DMS79 treated with DMSO at 0.1 percent for 48 hours (cell line): ENCODE results near the gene HPCA.

Experiments
- DNase-seq: peaks from one replicate; lab custom pipeline; 2025; lab: John Stamatoyannopoulos, UW

The HPCA gene

DNA sequence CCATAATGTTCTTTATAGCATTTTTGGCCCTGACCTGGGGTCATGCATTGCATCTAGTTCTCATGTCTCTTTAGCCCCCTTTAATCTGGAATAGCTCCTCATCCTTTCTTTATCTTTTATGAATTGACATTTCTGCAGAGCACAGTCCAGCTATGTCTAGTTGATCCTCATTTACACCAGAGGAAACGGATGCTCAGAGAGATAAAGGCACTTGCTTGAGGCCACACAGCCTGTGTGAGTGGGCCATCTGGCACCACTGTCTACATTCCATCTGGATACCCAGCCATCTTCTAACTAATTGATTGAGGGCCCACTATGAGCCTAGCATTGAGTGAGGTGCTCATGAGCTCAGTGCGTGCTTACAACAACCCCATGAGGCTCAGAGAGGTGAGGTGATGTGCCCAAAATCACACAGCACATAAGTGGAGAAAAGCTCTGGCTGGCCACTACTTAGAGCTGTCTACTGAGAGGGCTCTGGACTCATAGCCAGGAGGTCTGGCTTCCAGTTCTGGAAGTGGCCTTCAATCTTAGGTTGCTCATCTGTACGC is 3.5 kb downstream of the HPCA start:
- DNase-seq = no peak

DNA sequence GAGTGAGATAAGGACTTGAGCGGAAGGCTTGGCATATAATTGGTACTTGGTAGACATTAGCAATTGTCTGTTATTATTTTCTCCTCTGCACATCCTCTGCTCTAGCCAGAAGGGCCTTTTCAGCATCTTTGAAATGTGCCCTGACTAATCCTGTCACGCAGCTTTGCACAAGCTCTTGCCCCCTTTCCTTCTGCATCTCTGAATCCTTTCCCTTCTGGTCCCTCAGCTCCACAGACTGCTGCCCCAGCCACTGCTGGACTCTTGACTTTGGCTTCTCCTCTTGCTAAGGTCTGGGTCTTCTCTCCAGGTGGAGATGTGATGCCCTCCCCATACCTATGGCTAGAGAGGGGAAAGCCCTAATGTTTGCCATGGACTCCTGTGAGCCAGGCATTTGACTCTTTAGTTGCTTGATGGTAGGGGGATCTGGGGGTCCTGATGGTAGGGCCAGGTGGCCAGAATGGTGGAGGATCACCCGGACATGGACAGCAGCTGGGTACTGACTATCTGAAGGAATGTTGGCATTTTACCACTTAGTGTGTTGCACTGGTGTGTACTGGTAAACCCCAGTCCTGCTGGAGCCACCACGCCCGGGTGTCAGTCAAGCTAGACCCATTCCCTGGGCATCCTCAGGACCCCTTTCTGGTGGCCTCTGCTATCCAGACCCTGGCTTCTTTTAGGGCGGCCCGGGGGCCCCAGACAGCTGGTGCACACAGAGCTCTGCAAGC is 4.4 kb downstream of the HPCA start:
- DNase-seq = no peak

DNA sequence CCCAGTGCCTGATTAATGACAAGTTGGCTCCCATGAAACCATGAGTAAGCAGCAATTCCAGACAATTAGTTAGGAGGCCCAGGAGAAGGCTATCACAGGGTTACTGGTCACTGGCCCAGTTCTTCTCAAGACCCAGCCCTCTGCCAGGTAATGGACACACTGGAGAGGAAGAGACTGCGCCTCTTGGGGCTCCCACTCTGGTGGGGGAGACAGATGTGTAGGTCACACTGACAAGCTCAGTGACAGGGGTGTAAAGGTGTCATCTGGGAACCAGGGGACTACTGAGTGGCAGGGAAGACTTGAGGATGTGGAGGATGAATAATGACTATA is 4.9 kb downstream of the HPCA start:
- no peak for DNase-seq

DNA sequence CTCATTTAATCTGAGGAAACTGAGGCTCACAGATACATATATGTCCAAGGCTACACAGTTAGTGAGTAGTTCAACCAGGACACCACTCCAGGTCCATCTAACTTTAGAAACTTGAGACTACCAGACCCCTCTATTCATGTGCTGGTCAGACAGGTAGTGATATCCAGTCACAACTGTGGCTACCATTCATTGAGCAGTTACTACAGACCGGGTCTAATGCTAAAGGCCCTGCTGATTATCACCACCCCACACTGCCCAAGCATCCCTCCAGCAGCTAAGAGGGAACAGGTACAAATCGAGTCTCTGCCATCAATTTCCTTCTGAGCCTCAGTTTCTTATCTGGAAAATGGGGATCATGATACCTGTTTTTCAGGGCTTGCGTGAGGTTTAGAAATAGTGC is 5.3 kb downstream of the HPCA start:
- no peak for DNase-seq

GRCh38 chr1:32892368-32893197 is 6.3 kb downstream of the HPCA start:
- DNase-seq = peak; percentile 76

DNA sequence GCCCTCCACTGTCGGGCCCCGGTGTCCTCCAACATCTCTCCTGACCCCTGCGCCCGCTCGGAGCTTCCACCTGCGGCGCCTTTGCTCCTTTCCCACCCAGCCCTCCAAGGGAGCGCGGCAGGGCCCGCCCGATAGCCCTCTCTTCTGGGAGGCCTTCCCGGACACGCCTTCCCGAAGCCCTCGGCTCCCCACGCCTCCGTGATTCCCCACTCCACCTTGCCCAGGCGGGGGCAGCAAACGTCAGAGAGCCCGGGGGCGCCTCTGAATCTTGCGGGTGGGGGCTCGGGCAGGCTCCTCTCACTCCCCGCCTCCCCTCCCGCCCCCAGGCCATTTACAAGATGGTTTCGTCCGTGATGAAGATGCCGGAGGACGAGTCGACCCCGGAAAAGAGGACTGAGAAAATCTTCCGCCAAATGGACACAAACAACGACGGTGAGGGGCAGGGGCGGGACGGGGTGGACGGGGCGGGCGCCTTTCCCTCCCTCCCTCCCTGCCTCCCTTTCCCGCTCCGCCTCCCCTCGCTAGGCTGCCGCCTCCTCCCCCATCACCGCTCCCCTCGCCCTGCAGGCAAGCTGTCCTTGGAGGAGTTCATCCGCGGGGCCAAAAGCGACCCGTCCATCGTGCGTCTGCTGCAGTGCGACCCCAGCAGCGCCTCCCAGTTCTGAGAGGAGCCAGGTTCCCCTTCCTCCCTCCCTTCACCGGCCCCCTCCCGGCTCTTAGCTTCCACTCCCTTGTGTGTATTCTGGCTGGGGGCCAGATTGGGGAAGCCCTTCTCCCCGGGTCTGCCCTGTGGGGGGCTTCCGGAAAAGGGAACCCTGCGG is 7.1 kb downstream of the HPCA start:
- DNase-seq = peak; percentile 76

DNA sequence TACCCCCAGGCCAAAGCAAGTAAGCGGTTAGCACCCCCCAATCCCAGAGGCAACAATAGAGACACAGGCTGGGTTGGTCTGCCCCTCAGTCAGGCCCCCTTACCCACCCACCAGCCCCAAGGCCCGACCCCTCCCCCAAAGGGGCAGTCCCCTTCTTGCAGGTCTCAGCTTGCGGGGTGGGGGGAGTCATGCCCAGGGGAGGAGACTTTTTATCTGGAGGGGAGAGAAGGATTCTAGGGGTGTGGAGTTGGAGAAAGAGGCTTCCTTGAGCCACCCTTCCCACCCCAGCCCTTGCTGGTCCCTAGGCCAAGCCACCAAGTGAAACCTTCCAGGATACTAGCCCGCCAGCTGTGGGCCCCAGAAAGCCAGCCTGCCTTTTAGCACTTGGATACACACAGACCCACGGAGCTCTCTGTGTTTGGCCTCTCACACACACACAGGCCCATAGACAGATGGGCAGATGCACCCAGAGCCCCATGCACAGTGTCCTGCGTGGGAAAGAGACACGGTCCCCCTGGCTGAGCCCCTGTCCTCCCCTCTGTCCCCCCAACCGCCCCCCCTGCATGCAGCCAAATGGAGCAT is 7.8 kb downstream of the HPCA start:
- peak; percentile 53 for DNase-seq

GRCh38 chr1:32894681-32895080 is 8.4 kb downstream of the HPCA start:
- no peak for DNase-seq

DNA sequence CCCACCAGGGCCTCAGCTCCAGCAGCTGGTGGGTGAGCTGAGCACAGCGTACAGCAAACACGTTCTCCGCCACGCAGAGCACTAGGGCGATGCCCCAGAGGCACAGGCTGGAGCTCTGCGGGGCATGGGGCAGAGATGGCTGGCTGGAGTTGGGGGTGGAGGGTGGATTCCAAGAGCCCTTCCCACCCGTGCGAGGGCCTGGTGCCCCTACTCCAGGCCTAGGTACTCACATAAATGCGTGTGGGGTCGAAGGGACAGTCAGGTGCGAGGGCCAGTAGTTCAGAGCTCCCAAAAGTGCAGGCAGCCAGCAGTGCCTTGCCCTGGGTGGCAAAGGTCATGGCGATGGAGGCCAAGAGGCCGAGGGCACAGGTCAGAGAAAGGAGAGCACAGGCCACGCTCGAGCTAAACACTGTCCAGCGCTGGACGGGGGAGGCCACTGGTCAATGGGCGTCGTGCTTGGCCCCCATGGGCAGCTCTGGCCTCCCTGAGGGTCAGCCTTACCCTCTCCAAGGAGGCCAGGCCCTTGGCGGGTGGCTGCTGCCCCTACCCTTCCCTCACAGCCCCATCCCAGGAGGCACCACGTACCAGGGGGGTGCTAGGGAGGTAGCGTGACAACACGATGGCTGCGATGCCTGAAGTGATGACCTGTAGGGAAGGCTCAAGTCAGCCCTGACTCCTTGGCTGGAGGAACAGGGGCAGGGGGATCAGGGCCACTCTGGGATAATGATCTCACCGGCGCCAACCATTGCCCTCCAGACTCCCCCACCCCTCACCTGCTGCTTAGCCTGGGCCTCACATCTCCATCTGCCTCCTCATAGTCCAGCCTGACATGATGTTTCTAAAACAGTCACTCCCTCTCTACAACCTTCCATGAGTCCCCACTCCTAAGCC is 9.3 kb downstream of the HPCA start:
- no peak for DNase-seq

GRCh38 chr1:32896451-32896850 is 10.2 kb downstream of the HPCA start:
- DNase-seq = no peak

DNA sequence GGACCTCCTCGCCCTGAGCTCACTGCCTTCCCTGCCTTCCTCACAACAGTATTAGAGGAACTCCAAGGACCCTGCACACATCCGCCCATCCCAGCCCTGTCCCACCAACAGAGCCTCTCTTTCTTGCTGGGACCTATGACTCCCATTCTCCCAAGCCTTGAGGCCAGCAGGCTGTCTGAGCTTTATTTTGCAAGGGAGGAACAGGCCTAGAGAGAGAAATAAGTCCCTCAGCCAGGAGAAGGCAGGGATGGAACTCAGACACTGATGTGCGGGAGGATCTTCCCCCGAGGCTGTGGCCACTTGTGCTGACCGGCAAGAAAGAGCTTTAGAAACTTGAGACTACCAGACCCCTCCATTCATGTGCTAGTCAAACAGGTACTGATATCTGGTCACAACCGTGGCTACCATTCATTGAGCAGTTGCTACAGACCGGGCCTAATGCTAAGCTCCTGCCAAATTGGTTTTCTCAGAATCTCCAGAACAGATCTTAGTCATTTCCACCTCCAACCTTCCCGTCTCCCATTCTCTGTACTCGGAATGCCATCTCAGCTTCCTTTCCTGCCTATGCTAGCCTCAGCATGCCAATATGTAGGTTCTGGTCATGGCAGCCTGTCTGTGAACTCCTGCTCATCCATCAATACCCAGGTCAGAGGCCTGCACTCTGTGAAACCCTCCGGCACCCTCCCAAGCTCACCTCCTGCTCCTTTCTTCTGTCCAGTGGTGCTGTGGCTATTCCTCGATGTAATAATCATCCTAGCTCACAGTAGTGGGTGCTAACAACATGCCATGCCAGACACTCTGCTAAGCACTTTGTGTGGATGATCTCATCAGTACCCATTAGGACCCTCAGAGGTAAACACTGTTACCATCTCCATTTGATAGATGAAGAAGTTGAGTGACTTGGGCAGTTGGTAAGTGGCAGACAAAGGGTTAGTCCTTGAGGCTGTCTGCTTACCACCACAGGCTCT is 11.1 kb downstream of the HPCA start:
- DNase-seq = no peak

DNA sequence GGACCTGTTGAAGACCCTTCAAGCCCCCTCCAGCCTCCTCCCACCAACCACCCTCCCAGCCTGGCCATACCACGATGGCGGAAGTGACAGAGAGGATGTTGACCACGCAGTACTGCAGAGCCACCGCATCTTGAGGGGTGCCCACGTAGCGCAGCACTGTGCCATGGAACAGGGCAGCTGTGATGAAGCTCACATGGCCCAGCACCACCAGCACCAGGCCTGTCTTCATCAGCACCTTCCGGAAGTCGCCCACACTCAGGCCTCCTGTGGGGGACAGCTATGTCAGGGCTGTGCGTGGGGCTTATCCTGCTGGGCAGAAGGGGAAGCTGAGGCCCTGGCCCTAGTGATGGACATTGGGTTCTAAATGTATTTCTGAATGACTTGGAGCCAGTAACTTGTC is 11.8 kb downstream of the HPCA start:
- DNase-seq = no peak

- no peak for DNase-seq
Measured at GRCh38 chr1:32898958-32899357, 12.7 kb downstream of the HPCA start.

DNA sequence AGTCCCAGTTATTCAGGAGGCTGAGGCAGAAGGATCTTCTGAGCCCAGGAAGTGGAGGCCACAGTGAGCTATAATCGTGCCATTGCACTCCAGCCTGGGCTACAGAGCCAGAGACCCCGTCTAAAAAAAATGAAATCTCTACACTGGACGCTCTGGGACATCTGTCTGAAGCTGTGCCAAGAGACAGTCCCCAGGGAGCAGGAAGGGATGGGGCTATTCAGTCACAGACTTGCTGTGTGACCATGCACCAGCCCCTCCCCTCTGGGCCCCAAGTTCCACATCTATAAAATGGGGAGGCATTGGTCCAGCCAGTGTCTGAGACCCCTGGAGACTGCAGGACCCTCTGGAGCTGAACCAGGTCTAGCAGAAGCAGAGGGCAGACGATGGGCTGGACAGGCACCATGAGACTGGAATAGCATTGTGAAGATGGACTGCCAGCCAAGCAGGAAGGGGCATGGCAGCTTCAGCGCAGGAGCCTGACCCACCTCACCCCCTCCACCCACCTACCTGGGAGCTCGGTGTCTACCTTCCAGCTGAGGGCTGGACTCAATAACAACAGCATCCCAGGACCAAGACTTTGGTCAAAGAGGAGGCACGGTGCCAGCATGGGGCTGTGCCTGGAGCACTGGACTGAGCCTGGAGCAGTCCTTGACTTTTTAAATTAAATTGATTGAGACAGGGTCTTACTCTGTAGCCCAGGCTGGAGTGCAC is 13.4 kb downstream of the HPCA start:
- DNase-seq = no peak

DNA sequence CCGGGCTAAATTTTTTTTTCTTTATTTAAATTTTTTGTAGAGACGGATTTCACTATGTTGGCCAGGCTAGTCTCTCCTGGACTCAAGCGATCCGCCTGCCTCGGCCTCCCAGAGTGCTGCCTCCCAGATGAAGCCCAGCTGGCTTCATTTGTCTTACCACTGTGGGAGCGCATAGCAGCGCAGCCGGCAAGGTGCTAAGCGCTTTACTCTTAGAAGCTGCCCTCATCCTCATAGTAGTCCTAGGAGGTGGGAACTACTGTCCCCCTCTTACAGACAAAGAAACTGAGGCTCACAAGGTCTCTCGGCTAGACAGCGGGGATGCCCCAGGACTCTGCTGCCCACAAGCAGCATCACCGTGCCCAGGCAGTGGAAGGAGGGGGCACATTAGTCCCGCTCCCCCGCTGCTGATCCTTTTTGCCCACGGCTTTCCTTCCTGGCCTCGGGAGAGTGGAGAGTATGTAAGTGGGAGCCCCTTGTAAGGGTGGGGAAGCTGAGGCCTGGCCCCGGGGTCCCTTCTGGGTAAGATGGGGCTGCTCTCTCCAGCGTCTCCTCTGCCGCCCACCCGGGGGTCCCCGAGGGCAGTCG is 14.2 kb downstream of the HPCA start:
- DNase-seq = no peak

DNA sequence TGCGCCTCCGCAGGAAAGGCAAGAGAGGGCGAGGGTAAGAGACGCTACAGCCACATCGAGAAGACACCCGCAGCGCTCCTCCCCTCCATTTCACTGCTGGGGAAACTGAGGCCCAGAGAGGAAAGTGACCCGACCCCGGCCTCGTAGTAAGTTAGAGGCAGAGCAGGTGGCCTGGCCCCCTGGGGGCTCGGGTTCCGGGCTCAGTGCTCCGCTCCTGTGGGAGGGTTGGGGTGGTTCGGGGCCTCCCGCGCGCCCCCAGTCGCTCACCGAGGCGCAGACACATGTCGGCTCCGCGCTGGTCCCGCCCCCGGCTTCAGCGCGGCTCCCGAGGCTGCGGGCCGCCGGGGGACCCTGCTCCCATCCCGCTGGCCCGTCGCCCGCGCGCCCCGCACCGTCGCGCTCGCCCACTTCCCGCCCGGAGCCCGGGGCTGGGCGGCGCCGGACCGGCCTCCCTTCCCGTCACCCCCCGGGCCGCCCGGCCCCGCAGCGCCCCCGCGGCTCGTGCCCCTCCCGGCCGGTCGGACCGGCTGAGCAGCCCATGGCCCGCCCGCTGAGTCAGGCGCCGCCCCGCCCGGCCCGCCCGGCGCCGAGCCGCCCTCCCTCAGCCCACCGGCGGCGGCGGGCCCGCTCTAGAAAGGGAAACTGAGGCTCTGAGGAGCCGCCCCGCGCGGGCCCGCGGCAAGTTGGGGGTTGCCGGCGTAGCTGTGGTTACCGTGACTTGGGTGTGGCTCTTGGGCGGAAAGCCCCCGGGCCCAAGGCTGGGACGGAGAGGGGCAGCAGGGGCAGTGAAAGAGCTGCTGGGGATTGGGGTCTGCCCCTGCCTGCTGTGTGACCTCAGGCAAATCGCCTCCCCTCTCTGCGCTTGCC is 14.9 kb downstream of the HPCA start, which contains the start of gene TMEM54:
TMEM54 (minus strand) TSS at position 434 of the 867 bp plus-strand sequence; CDS start at position 283, 151 bp downstream.
- DNase-seq = no peak

GRCh38 chr1:32901823-32902534 is 15.7 kb downstream of the HPCA start:
- DNase-seq = no peak
